ENCODE measurements around the gene WNT11. TPM values are rescaled to one million over a fixed set of nuclear protein-coding genes. Genes with fewer than 3 reads are reported as not detected.
A peak's percentile ranks its signal among the peaks of the same experiment; 100 is the strongest.

The WNT11 gene
- total RNA-seq, 2 donors from 2014 or later, result 1.6 to 6.8 TPM

DNA sequence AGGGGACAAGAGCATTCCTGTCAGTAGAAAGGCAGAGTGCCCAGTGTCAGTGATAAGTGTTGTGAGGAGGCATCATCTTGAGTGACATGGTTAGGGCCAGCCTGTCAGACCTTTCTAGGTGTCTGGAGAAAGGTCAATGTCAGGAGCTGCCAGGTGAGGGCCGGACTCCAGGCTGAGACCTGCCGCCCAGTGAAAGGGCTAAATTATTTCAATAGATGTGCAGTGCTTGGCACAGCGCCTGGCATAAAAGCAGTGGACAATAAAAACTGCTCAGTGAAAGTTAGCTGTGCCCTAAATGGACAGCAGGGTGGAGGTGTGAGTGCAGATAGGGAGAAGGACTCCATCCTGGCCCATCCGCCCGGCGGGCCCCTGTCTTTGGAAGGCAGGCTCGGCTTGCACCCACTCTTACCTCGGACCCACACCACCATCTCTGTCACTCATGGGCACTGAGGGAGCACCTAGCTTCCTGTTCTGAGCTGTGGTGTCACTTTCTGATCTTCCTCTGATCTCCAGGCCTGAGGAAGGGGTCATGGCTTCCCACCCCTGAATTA, 23.5 kb upstream of the WNT11 start:
- DNase-seq (ENCODE audit: low spot score), result no peak
- H3K9me3 ChIP-seq, result no peaks in the 10 kb centered on the region
- H3K4me3 ChIP-seq, result no peak overlapping the region
- H3K4me1 ChIP-seq, result peaks cover 0 to 11% of the 10 kb centered on the region in 2 donors
- no peaks in the 10 kb centered on the region for H3K27me3 ChIP-seq
- no peak for TF ChIP-seq CTCF (IDR thresholded peaks at IDR 0.05)
- H3K36me3 ChIP-seq, result no peaks in the 10 kb centered on the region
- H3K27ac ChIP-seq, result no peak overlapping the region

GRCh38 chr11:76228875-76229149, 22.5 kb upstream of the WNT11 start:
- no peak overlapping the region for H3K27ac ChIP-seq
- DNase-seq (ENCODE audit: low spot score), result no peak
- H3K9me3 ChIP-seq, result no peaks in the 10 kb centered on the region
- TF ChIP-seq CTCF (IDR thresholded peaks at IDR 0.05), result no peak
- peaks cover 0 to 2% of the 10 kb centered on the region in 2 donors for H3K4me1 ChIP-seq
- H3K36me3 ChIP-seq, result no peaks in the 10 kb centered on the region
- H3K4me3 ChIP-seq, result no peak overlapping the region
- no peaks in the 10 kb centered on the region for H3K27me3 ChIP-seq

DNA sequence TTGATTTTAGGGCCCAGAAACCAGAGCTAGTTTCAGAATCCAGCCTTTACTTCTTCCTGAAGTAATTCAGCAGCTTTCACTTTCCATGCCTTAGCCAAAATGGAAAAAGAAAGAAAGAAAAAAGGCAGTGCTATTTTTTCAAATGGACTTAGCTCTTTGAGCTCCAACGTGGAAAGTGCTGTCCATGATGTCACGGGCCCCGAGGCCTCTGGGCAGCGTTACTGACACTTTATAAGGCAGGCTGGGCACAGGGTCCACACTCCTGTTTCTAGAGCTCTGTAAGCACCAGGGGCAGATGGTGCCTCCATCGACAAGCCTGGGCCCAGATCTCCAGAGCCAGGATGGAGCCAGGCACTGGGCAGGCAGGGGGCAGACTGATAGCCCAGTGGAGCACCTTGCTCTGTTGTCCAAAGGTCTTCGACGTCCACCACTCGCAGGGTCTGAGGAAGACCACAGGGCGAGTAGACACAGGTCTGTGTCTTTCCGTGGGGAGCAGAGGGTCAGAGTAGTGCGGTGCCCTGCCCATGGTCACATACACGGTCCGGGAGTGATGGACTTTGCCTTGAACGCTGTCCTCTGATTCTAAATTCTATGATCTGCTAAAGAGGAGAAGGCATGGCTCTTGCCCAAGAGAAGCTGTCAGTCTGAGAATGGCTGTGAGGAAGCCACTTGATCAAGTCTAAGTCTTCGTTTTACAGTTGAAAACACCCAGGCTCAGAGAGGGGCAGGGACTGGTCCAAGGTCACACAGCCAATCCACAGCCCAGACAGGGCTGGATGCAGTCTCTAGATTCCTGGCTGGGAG, 22.0 kb upstream of the WNT11 start:
- Histone ChIP-seq H3K36me3 (no peaks in the 10 kb centered on the region), H3K4me3 (no peak overlapping the region), H3K9me3 (no peaks in the 10 kb centered on the region), H3K4me1 (no peaks in the 10 kb centered on the region), H3K27ac (no peak overlapping the region), H3K27me3 (no peaks in the 10 kb centered on the region)
- no peak for DNase-seq (ENCODE audit: low spot score)
- no peak for TF ChIP-seq CTCF (IDR thresholded peaks at IDR 0.05)

- H3K27ac ChIP-seq, result no peak overlapping the region
- H3K27me3 ChIP-seq, result no peaks in the 10 kb centered on the region
- no peak for DNase-seq (ENCODE audit: low spot score)
- no peaks in the 10 kb centered on the region for H3K4me1 ChIP-seq
- no peak overlapping the region for H3K4me3 ChIP-seq
- TF ChIP-seq CTCF (IDR thresholded peaks at IDR 0.05), result no peak
- no peaks in the 10 kb centered on the region for H3K36me3 ChIP-seq
- H3K9me3 ChIP-seq, result no peaks in the 10 kb centered on the region
Observed at GRCh38 chr11:76226626-76227025, 20.3 kb upstream of the WNT11 start.

DNA sequence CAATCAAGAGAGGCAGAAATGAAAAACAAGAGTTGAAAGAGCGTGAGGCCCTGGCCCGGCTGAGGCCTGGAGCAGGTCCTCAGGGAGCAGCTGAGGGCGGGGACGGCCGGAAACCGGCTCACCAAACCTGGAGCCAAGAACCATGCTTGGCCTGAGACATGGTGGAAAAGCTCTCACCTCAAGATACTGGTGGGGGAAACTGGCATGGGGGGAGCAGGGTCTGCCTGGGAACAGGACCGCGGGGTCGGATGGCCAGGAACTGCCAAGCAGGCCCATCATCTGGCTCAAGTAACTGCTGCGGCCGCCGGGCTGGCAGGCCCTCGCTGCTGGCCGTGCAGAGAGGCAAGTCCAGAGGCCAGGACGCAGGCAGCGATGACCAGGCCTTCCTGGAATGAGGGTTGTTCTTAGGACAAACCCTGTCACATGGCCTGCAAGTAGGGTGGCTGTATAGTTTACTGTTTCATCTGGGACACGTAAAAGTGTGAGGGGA, 18.9 kb upstream of the WNT11 start:
- no peak overlapping the region for H3K4me3 ChIP-seq
- no peaks in the 10 kb centered on the region for H3K27me3 ChIP-seq
- no peaks in the 10 kb centered on the region for H3K4me1 ChIP-seq
- H3K9me3 ChIP-seq, result no peaks in the 10 kb centered on the region
- DNase-seq (ENCODE audit: low spot score), result peak; percentile 80
- no peak for TF ChIP-seq CTCF (IDR thresholded peaks at IDR 0.05)
- no peaks in the 10 kb centered on the region for H3K36me3 ChIP-seq
- H3K27ac ChIP-seq, result peak overlapping the region; percentile 51 to 60
